Measurements from ENCODE around the gene TCP11L1.
"Not testable (repeated sequence)": the region's sequence is repeated elsewhere in the genome, so short reads cannot be mapped to it uniquely, and the experiment has no call there.

The TCP11L1 gene

DNA sequence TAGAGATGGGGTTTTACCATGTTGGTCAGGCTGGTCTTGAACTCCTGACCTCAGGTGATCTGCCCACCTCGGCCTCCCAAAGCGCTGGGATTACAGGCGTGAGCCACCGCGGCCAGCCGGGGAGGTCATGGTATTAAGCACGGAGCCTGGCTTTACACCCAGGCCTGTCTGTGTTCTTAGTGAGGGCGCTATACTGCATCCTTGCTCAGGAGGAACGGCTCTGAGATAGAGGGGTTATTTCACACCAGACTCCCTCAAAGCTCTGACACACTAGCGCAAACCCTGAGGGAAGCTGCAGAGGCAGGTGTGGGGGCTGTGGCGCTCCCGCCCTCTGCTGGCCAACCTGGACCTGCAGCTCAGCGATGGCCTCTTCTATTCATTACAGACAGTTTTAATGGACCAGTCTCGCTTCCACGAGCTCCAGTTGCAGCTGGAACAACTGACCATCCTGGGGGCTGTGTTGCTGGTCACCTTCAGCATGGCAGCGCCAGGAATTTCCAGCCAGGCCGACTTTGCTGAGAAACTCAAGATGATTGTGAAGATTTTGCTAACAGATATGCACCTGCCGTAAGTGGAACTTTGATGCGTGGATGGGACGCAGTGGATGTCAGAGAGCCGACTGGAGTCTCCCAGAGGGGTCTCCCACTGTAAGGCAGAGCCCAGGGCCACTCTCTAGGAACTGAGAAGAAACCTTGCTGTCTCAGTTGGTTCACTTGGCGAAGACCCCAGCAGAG lies 26.2 kb downstream of the TCP11L1 start:
- peaks cover 31 to 52% of the 10 kb centered on the region in 2 donors for H3K36me3 Mint-ChIP-seq

DNA sequence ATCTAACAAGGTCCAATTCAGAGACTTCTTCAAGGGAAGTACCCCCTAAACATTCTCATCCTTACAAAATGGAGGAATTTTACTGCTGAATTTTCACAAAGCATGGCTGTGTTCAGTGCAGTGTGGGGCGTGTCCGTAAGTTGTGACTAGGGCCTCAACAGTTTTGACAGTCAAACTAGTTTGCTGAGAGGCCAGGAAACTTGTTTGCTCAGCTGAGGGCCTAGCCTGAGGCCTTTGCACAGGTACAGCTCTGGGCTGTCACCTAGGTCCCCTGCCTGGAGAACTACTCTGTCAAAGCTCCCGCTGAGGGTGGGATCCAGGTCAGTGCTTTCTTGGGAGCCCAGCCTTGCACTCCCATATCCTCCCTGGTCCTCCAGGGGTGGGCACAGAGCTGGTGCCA lies 27.9 kb downstream of the TCP11L1 start:
- Mint-ChIP-seq H3K27ac (no peak overlapping the region), H3K4me1 (peaks cover 21 to 37% of the 10 kb centered on the region in 2 donors), H3K27me3 (no peaks in the 10 kb centered on the region), H3K9me3 (no peaks in the 10 kb centered on the region), H3K36me3 (peaks cover 44 to 60% of the 10 kb centered on the region in 2 donors), H3K4me3 (no peak overlapping the region)
- no peak for DNase-seq
- no peak for ATAC-seq (replicated peaks)

More for the DNA sequence above, 26.2 kb downstream of the TCP11L1 start:
- Mint-ChIP-seq H3K4me1 (peaks cover 22 to 38% of the 10 kb centered on the region in 2 donors), H3K27ac (no peak overlapping the region), H3K4me3 (no peak overlapping the region), H3K9me3 (no peaks in the 10 kb centered on the region), H3K27me3 (no peaks in the 10 kb centered on the region)
- peak; percentile 49 for DNase-seq
- peak; percentile 74 to 86 for ATAC-seq (replicated peaks)

DNA sequence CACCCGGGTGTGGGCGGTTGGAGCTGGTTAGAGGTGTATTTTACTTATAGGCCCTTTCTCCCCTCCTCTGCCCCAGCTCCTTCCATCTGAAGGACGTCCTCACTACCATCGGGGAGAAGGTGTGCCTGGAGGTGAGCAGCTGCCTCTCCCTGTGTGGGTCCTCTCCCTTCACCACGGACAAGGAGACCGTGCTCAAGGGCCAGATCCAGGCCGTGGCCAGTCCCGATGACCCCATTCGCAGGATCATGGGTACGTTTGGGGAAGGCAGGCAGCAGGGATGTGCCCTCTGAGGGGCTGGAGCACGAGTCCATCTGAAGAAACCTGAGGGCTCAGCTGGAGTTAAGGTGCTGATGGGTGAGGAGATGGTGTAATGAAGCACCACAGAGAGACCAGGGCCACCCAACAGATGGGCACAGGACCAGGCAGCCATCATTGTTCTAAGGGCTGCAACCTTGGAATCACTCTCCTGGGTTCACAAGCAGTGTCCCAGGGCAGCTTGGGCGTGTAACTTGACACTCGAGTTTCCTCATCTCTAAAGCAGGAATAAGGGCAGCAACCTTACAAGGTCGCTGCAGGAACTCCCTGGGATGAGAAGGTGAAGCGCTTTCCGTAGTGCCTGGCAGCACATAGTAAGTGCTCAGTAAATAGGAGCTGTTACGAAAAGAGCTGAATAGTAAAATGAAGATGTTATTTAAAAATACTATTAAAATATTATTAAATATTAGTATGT lies 29.4 kb downstream of the TCP11L1 start:
- DNase-seq: no peak
- H3K27ac Mint-ChIP-seq: no peak overlapping the region
- no peak overlapping the region for H3K4me3 Mint-ChIP-seq
- peaks cover 11 to 22% of the 10 kb centered on the region in 2 donors for H3K4me1 Mint-ChIP-seq
- H3K27me3 Mint-ChIP-seq: no peaks in the 10 kb centered on the region
- H3K36me3 Mint-ChIP-seq: peaks cover 46 to 63% of the 10 kb centered on the region in 2 donors
- ATAC-seq (replicated peaks): no peak
- H3K9me3 Mint-ChIP-seq: no peaks in the 10 kb centered on the region

DNA sequence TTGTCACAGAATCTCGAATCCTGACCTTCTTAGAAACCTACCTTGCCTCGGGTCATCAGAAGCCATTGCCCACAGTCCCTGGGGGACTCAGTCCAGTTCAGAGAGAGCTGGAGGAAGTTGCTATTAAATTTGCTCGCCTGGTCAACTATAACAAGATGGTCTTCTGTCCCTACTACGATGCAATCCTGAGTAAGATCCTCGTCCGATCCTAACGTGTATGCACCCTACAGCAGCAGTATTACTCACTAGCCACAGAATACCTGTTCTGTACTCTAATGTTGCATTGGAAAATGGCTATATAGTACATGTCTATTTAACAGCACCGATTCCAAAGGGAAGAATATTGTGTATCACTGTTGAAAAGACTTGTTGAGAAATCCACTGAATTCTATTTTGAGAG lies 33.1 kb downstream of the TCP11L1 start:
- Mint-ChIP-seq H3K27me3 (no peaks in the 10 kb centered on the region), H3K4me3 (no peak overlapping the region), H3K9me3 (peaks cover 0 to 1% of the 10 kb centered on the region in 2 donors), H3K27ac (no peak overlapping the region), H3K4me1 (no peaks in the 10 kb centered on the region), H3K36me3 (peaks cover 60 to 69% of the 10 kb centered on the region in 2 donors)
- ATAC-seq (replicated peaks): no peak
- no peak for DNase-seq

DNA sequence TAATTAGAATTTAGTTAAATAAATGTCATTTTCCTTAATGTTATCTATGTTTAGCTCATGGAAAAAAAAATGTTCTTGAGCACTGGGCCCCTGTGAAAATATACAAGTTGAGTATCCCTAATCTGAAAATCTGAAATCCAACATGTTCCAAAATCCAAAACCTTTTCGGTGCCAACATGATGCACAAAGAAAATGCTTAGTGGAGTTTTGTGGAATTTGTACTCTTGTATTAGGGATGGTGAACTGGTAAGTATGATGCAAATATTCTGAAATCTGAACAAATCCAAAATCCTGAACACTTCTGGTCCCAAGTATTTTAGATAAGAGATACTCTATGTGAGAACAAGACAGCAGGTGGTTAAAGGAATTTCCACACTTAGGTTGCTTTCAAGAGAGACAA lies 44.5 kb downstream of the TCP11L1 start:
- Mint-ChIP-seq H3K4me3 (no peak overlapping the region), H3K36me3 (peaks cover 19 to 42% of the 10 kb centered on the region in 2 donors), H3K27ac (no peak overlapping the region), H3K27me3 (no peaks in the 10 kb centered on the region), H3K4me1 (no peaks in the 10 kb centered on the region), H3K9me3 (no peaks in the 10 kb centered on the region)
- DNase-seq (no peak), ATAC-seq (replicated peaks) (no peak)

DNA sequence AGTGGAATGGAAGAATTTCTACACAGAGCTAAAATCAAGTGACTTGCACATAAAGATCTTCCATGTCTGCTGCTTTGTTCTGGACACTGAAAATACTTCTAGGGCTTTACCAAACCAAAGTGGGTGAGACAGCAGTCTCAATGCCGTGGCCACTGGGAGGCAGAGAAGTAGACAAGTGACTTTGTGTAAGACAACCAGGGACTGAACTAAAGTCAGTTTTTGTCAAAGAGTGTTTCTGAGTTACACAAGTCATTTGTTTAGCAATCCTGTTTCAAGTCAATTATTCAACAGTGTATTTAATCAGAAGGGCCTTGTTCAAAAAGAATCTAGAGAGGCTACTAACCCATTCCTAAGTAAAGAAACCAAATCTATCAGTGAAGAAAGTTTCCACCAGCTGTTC lies 46.6 kb downstream of the TCP11L1 start:
- H3K27me3 Mint-ChIP-seq: no peaks in the 10 kb centered on the region
- H3K27ac Mint-ChIP-seq: no peak overlapping the region
- H3K4me1 Mint-ChIP-seq: no peaks in the 10 kb centered on the region
- no peaks in the 10 kb centered on the region for H3K9me3 Mint-ChIP-seq
- no peak overlapping the region for H3K4me3 Mint-ChIP-seq
- ATAC-seq (replicated peaks) (no peak), DNase-seq (no peak)
- H3K36me3 Mint-ChIP-seq: peaks cover 31 to 48% of the 10 kb centered on the region in 2 donors

DNA sequence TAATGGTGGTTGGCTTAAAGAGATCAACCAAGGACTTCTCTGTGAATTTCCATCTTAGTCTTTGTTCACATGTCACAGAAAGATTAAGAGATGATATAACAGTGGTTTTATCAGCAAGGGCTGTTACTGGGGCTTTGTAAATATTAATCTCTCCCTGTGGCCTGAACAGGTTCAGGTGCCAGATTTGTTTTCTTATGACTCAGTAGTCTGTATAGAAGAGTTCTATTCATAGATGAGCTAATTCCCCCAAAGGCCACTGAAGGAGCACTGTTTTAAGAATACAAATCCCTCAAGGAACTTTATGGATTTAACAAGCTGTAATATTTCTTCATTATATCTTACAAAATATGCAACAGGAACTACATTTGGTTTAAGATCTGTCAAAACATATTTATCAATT lies 50.4 kb downstream of the TCP11L1 start:
- Mint-ChIP-seq H3K4me1 (no peaks in the 10 kb centered on the region), H3K27me3 (no peaks in the 10 kb centered on the region), H3K9me3 (no peaks in the 10 kb centered on the region), H3K36me3 (peaks cover 20 to 43% of the 10 kb centered on the region in 2 donors), H3K27ac (no peak overlapping the region), H3K4me3 (no peak overlapping the region)
- DNase-seq: no peak
- no peak for ATAC-seq (replicated peaks)

DNA sequence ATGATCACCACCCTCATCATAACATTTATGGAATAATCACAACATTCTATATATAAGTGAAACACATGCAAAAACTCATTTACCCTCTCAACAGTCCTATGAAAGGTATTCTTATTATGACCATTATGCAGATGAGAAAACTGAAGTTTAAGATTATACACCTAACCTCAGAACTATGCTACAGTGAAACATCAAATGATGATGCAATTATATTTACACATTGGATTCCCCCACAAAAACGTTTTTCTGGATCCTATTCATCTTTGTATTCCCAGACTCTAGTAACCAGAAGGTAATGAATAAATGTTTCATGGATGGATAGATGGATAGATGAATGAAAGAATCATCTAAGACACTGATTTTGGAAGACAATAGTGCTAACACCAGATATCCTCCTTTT lies 54.8 kb downstream of the TCP11L1 start:
- DNase-seq: no peak
- H3K36me3 Mint-ChIP-seq: peaks cover 23 to 43% of the 10 kb centered on the region in 2 donors
- no peaks in the 10 kb centered on the region for H3K4me1 Mint-ChIP-seq
- no peak for ATAC-seq (replicated peaks)
- no peaks in the 10 kb centered on the region for H3K9me3 Mint-ChIP-seq
- no peaks in the 10 kb centered on the region for H3K27me3 Mint-ChIP-seq
- H3K27ac Mint-ChIP-seq: no peak overlapping the region
- H3K4me3 Mint-ChIP-seq: no peak overlapping the region

DNA sequence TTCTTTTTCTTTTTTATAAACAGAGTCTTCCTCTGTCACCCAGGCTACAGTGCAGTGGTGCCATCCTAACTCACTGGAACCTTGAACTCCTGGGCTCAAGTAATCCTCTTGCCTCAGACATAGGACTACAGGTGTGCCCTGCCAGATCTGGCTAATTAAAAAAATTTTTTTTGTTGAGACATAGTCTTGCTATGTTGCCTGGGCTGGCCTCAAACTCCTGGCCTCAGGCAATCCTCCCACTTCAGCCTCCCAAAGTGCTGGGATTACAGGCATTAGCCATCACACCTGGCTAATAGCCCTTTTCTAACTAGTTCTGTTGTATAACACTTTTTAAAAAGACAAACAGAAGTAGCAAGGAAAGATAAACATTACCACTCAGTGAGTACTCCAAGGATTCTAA lies 64.5 kb downstream of the TCP11L1 start:
- Mint-ChIP-seq H3K27me3 (no peaks in the 10 kb centered on the region), H3K27ac (no peak overlapping the region), H3K4me3 (no peak overlapping the region), H3K4me1 (no peaks in the 10 kb centered on the region), H3K36me3 (peaks cover 27 to 33% of the 10 kb centered on the region in 2 donors), H3K9me3 (no peaks in the 10 kb centered on the region)
- DNase-seq (no peak), ATAC-seq (replicated peaks) (no peak)

DNA sequence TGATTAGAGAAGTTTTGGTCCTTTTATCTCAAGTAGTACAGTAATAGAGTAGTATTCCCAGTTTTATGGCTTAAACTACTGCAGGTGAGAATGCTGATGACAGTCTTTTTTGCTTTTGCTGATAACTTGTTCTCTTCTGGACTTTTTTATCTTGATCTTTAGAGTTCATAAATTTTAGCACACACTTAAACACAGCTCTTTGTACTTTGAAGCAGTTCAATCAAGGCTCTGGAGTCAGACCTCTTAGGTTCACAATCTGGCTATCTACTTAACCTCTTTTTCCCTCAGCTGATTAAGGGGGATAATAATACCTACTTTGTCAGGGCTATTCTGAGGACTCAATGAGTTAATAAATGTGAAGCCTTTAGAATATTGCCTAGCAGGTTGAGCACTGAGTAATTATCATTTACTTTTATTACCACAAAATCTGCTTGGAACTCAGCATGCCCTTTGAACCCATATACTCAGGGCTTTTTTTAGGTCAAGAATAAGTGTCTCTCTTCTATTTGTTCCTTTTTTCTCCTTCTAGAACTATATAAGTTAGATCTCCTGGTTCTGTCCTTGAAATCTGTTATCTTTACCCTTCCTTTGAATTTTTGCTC lies 70.0 kb downstream of the TCP11L1 start:
- DNase-seq: no peak
- H3K4me3 Mint-ChIP-seq: no peak overlapping the region
- H3K36me3 Mint-ChIP-seq: peaks cover 15 to 17% of the 10 kb centered on the region in 2 donors
- H3K4me1 Mint-ChIP-seq: no peaks in the 10 kb centered on the region
- H3K9me3 Mint-ChIP-seq: no peaks in the 10 kb centered on the region
- ATAC-seq (replicated peaks): no peak
- H3K27me3 Mint-ChIP-seq: no peaks in the 10 kb centered on the region
- no peak overlapping the region for H3K27ac Mint-ChIP-seq

DNA sequence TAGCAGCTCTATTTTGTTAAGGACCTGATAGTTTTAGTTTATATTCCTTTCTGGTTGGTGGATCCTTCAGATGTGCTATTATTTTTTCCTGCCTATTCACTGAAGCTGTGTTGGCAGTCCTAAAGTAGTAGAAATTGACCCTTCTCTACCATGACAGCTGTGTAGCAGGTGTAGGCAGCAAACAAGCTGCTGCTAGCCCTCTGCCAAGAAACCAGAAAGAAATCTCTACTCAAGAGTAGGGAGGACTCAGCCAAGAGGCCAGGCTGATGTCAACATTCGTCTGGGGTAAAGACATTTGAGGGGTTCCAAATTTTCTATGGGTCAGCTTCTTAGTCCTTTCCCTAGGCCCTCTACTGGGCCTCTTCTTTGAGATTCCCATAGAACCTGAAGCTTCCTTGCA lies 70.7 kb downstream of the TCP11L1 start:
- H3K9me3 Mint-ChIP-seq: no peaks in the 10 kb centered on the region
- no peak for DNase-seq
- H3K27ac Mint-ChIP-seq: no peak overlapping the region
- no peaks in the 10 kb centered on the region for H3K27me3 Mint-ChIP-seq
- ATAC-seq (replicated peaks): no peak
- H3K36me3 Mint-ChIP-seq: peaks cover 12 to 13% of the 10 kb centered on the region in 2 donors
- no peaks in the 10 kb centered on the region for H3K4me1 Mint-ChIP-seq
- no peak overlapping the region for H3K4me3 Mint-ChIP-seq

DNA sequence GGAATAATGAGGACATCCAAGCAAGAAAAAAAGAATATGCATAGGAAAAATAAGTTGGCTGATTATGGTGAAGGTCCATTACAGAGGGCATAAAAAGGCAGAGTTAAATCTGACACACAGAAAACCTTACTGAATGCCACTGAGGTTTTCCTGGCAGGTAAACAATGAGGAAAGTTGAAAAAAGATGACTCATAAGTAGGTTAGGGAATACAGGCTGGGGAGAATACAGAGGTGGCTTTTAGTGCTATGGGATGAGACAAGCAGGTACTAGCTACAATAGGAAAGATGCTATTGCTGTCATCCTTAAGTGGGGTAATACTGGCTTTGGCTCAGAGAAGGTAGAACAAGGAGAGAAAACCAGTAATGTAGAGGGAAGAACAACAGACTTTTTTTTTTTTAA lies 77.2 kb downstream of the TCP11L1 start:
- Mint-ChIP-seq H3K27me3 (no peaks in the 10 kb centered on the region), H3K4me3 (no peak overlapping the region), H3K27ac (no peak overlapping the region), H3K4me1 (peaks cover 0 to 6% of the 10 kb centered on the region in 2 donors), H3K9me3 (no peaks in the 10 kb centered on the region), H3K36me3 (no peaks in the 10 kb centered on the region)
- no peak for ATAC-seq (replicated peaks)
- no peak for DNase-seq

DNA sequence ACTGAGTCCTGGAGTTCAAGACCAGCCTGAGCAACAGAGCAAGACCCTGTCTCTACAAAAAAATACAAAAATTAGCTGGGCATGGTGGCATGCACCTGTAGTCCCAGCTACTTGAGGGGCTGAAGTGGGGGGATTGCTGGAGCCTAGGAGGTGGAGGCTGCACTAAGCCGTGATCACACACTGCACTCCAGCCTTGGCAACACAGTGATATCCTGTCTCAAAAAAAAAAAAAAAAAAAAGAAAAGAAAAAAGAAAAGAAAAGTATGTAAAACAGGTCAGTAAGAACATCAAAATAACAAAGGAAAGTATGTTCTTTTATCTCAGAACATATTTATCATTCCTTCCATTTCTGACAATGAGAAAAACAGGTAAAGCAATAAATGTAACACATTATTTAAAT lies 83.3 kb downstream of the TCP11L1 start:
- ATAC-seq (replicated peaks); H3K4me3 Mint-ChIP-seq; DNase-seq; H3K27ac Mint-ChIP-seq; H3K4me1 Mint-ChIP-seq; H3K27me3 Mint-ChIP-seq; H3K9me3 Mint-ChIP-seq: not testable (repeated sequence)
- peaks cover 11 to 14% of the 10 kb centered on the region in 2 donors for H3K36me3 Mint-ChIP-seq

Measured in stimulated activated naive B cell treated with anti-CD40 and anti-IgM and Interleukin-4, amounts not matched to agents 10 μg/mL and 1 μg/mL and 100 μg/mL, for 72 hours (primary cell).